ENCODE measurements around the gene MEIOB.

MEIOB gene

DNA sequence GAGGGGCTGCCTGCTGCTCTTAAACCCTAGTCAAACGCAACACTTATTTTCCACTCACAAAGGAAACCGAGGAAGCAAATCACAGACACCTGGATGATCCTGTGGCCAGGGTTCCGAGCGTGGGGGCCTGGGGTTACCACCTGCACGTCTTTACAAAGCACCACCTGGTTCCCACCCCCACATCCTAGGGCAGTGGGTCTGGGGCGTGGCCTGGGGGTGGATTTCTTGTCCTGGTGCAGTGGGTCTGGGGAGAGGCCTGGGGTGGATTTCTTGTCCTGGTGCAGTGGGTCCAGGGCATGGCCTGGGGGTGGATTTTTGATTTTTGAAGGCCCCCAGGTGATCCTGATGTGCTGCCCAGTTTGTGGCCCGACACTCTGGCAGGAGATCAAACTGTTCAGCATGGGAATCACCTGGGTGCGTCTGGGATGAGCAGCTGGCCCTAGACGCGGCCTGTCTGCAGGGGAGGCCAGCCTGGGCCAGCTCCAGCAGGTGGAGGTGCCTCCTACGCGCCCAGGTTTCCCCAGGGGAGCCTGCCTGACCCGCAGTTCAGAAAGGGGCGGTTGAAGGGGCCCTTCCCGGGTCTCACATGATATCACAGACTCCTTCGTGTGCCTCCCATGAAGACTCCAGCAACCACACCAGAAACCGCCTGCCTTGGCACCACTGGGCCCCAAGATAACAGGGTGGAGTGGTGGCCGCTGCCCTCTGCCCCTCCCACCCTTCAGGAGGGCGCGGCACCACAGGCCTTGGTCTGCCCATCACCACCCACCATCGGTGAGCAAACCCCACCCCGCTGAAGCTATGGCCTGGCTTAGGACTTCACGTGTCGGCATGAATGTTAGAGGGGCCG is 51.6 kb downstream of the MEIOB start:
- DNase-seq (ENCODE audit: low spot score): no peak
- in situ Hi-C loops (cut with MboI; ENCODE audit: low pct_unique_long_range_greater_than_20kb, low sequenced_read_pairs, unreplicated experiment): no loop called here
- TF ChIP-seq, protein P1, sequence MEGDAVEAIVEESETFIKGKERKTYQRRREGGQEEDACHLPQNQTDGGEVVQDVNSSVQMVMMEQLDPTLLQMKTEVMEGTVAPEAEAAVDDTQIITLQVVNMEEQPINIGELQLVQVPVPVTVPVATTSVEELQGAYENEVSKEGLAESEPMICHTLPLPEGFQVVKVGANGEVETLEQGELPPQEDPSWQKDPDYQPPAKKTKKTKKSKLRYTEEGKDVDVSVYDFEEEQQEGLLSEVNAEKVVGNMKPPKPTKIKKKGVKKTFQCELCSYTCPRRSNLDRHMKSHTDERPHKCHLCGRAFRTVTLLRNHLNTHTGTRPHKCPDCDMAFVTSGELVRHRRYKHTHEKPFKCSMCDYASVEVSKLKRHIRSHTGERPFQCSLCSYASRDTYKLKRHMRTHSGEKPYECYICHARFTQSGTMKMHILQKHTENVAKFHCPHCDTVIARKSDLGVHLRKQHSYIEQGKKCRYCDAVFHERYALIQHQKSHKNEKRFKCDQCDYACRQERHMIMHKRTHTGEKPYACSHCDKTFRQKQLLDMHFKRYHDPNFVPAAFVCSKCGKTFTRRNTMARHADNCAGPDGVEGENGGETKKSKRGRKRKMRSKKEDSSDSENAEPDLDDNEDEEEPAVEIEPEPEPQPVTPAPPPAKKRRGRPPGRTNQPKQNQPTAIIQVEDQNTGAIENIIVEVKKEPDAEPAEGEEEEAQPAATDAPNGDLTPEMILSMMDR (IDR thresholded peaks at IDR 0.05; ENCODE audit: extremely low read depth, insufficient read depth, missing control alignments): no peak

GRCh38 chr16:1819611-1820010 is 52.4 kb downstream of the MEIOB start:
- in situ Hi-C loops (cut with MboI; ENCODE audit: low pct_unique_long_range_greater_than_20kb, low sequenced_read_pairs, unreplicated experiment): no loop called here
- TF ChIP-seq, protein P1 (IDR thresholded peaks at IDR 0.05; ENCODE audit: extremely low read depth, insufficient read depth, missing control alignments): no peak
- no peak for DNase-seq (ENCODE audit: low spot score)

DNA sequence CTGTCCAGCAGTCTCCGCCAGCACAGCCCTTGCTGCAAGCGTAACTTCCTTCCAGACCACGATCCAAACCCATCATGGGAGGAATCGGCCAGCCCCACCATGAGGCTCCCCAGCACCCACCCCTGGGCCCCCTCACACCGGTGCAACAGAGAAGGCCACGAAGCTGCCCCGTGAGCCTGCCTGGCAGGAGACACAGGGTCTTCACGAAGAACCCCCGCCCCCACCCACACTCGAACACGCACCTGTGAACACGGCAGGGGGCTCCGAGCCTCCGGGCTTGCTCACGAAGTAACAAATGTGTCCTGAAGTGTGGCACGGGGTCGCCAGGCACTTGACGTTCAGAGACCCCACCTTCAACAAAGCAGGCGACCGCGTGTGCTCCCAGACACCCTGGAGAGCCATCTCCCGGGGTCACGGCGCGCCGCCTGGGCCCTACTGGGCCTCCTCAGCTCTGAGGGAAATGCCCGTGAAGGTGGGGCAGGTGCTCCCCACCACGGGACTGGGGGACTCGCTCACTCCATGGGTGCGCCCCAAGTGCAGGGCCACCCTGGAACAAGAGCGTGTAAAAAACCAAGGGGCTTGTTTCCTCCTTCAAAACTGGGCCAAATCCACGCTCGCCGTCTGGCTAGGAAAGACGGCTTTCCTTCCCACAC is 53.0 kb downstream of the MEIOB start:
- in situ Hi-C loops (cut with MboI; ENCODE audit: low pct_unique_long_range_greater_than_20kb, low sequenced_read_pairs, unreplicated experiment): no loop called here
- no peak for DNase-seq (ENCODE audit: low spot score)
- TF ChIP-seq, protein P1 (IDR thresholded peaks at IDR 0.05; ENCODE audit: extremely low read depth, insufficient read depth, missing control alignments): no peak

GRCh38 chr16:1818204-1818872 is 53.6 kb downstream of the MEIOB start:
- in situ Hi-C loops (cut with MboI; ENCODE audit: low pct_unique_long_range_greater_than_20kb, low sequenced_read_pairs, unreplicated experiment): no loop called here

GRCh38 chr16:1817716-1818115 is 54.2 kb downstream of the MEIOB start:
- TF ChIP-seq, protein P1 (IDR thresholded peaks at IDR 0.05; ENCODE audit: extremely low read depth, insufficient read depth, missing control alignments): no peak
- no peak for DNase-seq (ENCODE audit: low spot score)
- in situ Hi-C loops (cut with MboI; ENCODE audit: low pct_unique_long_range_greater_than_20kb, low sequenced_read_pairs, unreplicated experiment): no loop called here

More at GRCh38 chr16:1818204-1818872, 53.6 kb downstream of the MEIOB start:
- TF ChIP-seq, protein P1 (IDR thresholded peaks at IDR 0.05; ENCODE audit: extremely low read depth, insufficient read depth, missing control alignments): no peak
- DNase-seq (ENCODE audit: low spot score): no peak

- DNase-seq (ENCODE audit: low spot score): no peak
- in situ Hi-C loops (cut with MboI; ENCODE audit: low pct_unique_long_range_greater_than_20kb, low sequenced_read_pairs, unreplicated experiment): no loop called here
- TF ChIP-seq, protein P1 (IDR thresholded peaks at IDR 0.05; ENCODE audit: extremely low read depth, insufficient read depth, missing control alignments): no peak
Observed at GRCh38 chr16:1817276-1817589, 54.7 kb downstream of the MEIOB start.

Data from GM13977 (cell line).